CD4-positive, CD25-positive, alpha-beta regulatory T cell (primary cell): Measurements from ENCODE around the gene MORN4. TPM values are rescaled to one million over a fixed set of nuclear protein-coding genes. Genes with fewer than 3 reads are reported as not detected.
"Not testable (repeated sequence)": the region's sequence is repeated elsewhere in the genome, so short reads cannot be mapped to it uniquely, and the experiment has no call there.

Experiments used
- ATAC-seq, 2 donors: fragments of 150-1000 bp; cut with Tn5 transposase; one replicate each; pipeline ENCODE4 v1.10.0; 2021; ENCODE audit warnings: low read depth in 2 of 2, moderate number of reproducible peaks in 2 of 2, moderate library complexity in 1 of 2
- DNase-seq, 3 donors: peaks; one replicate each; pipeline versions ENCODE4 v3.0.0 to v3.0.0-alpha.2; 2012 to 2022; ENCODE audit warnings: mixed read lengths in 1 of 3
- H3K27ac ChIP-seq: one replicate; pipeline ENCODE4 v1.7.0; 2013; ENCODE audit warnings: mild to moderate bottlenecking, low read length; ENCODE audit not compliant: insufficient read depth, poor library complexity, severe bottlenecking
- H3K27me3 ChIP-seq: one replicate; pipeline ENCODE4 v1.7.0; 2013; ENCODE audit warnings: low read length; ENCODE audit not compliant: control insufficient read depth, insufficient read depth
- H3K36me3 ChIP-seq: one replicate; pipeline ENCODE4 v1.7.0; 2013; ENCODE audit warnings: mild to moderate bottlenecking, low read length, moderate library complexity; ENCODE audit not compliant: control insufficient read depth, insufficient read depth
- H3K4me1 ChIP-seq: 2 replicates; pipeline ENCODE4 v1.7.0; 2013; ENCODE audit warnings: mild to moderate bottlenecking, low read length; ENCODE audit not compliant: insufficient read depth, control insufficient read depth, poor library complexity, severe bottlenecking
- H3K4me3 ChIP-seq: one replicate; pipeline ENCODE4 v1.7.0; 2013; ENCODE audit warnings: low read depth, mild to moderate bottlenecking, low read length, moderate library complexity
- H3K9me3 ChIP-seq, 2 experiments: 1 replicate in 1 of 2; 2 replicates in 1 of 2; pipeline ENCODE4 v1.7.0; 2013; ENCODE audit warnings: low read length in 2 of 2, mild to moderate bottlenecking in 1 of 2, moderate library complexity in 1 of 2; ENCODE audit not compliant: control insufficient read depth in 2 of 2
- H3K27ac Mint-ChIP-seq, 3 donors: one replicate each; pipeline ENCODE4 v1.8.0; 2020 to 2022; ENCODE audit warnings: mild to moderate bottlenecking in 3 of 3, mixed read lengths in 3 of 3, moderate library complexity in 2 of 3
- H3K27me3 Mint-ChIP-seq: one replicate; pipeline ENCODE4 v1.8.0; 2022; ENCODE audit warnings: mild to moderate bottlenecking, mixed read lengths
- H3K36me3 Mint-ChIP-seq: one replicate; pipeline ENCODE4 v1.8.0; 2020; ENCODE audit warnings: mixed read lengths
- H3K4me1 Mint-ChIP-seq, 4 donors: one replicate each; pipeline ENCODE4 v1.8.0; 2020 to 2022; ENCODE audit warnings: mixed read lengths in 4 of 4, mild to moderate bottlenecking in 1 of 4
- H3K4me3 Mint-ChIP-seq, 4 donors: one replicate each; pipeline ENCODE4 v1.8.0; 2020 to 2022; ENCODE audit warnings: mild to moderate bottlenecking in 4 of 4, mixed read lengths in 4 of 4, moderate library complexity in 3 of 4
- H3K9me3 Mint-ChIP-seq, 7 donors: one replicate each; pipeline ENCODE4 v1.8.0; 2020 to 2022; ENCODE audit warnings: mixed read lengths in 7 of 7, mild to moderate bottlenecking in 3 of 7, moderate library complexity in 2 of 7
- polyA plus RNA-seq, 4 donors: library from polyadenylated mRNA; unstranded; fragments of 300-500 nt; fragmentation: Illumina TruSeq; gene quantifications; one replicate each; pipeline ENCODE4 v1.2.3, GENCODE V29; 2021
- total RNA-seq: library from RNA; stranded (reverse); gene quantifications from one replicate; pipeline ENCODE4 v1.2.3, GENCODE V29; 2022

MORN4 gene
- total and polyA plus RNA-seq, 5 donors from 2014 or later: 0.44 to 3.1 (median 1.5) TPM

- no peaks in the 10 kb centered on the region for H3K27me3 Mint-ChIP-seq
- no peak for ATAC-seq
- H3K9me3 ChIP-seq: no peaks in the 10 kb centered on the region
- no peak overlapping the region for H3K4me3 ChIP-seq
- H3K27me3 ChIP-seq: no peaks in the 10 kb centered on the region
- H3K9me3 Mint-ChIP-seq: no peaks in the 10 kb centered on the region
- no peak overlapping the region for H3K27ac Mint-ChIP-seq
- no peak for DNase-seq
- H3K4me3 Mint-ChIP-seq: no peak overlapping the region
- H3K36me3 Mint-ChIP-seq: peaks cover 40% of the 10 kb centered on the region
- peaks cover 50% of the 10 kb centered on the region for H3K36me3 ChIP-seq
- H3K27ac ChIP-seq: no peak overlapping the region
- peaks cover 0 to 2% (median 0%) of the 10 kb centered on the region in 4 donors for H3K4me1 Mint-ChIP-seq
- no peaks in the 10 kb centered on the region for H3K4me1 ChIP-seq
Observed at GRCh38 chr10:97667463-97667862, 34.2 kb upstream of the MORN4 start.

GRCh38 chr10:97666992-97667391, 33.7 kb upstream of the MORN4 start:
- no peaks in the 10 kb centered on the region for H3K9me3 Mint-ChIP-seq
- no peak overlapping the region for H3K27ac Mint-ChIP-seq
- H3K27me3 Mint-ChIP-seq: no peaks in the 10 kb centered on the region

GRCh38 chr10:97664282-97664850, 31.1 kb upstream of the MORN4 start:
- no peak for DNase-seq
- no peak overlapping the region for H3K27ac ChIP-seq
- H3K4me3 ChIP-seq: no peak overlapping the region
- Mint-ChIP-seq H3K27ac (no peak overlapping the region), H3K27me3 (no peaks in the 10 kb centered on the region), H3K4me3 (no peak overlapping the region), H3K36me3 (peaks cover 46% of the 10 kb centered on the region), H3K9me3 (no peaks in the 10 kb centered on the region), H3K4me1 (peaks cover 0 to 2% (median 0%) of the 10 kb centered on the region in 4 donors)
- peaks cover 50% of the 10 kb centered on the region for H3K36me3 ChIP-seq
- H3K27me3 ChIP-seq: no peaks in the 10 kb centered on the region
- H3K9me3 ChIP-seq: no peaks in the 10 kb centered on the region
- no peak for ATAC-seq
- no peaks in the 10 kb centered on the region for H3K4me1 ChIP-seq

More at GRCh38 chr10:97666992-97667391, 33.7 kb upstream of the MORN4 start:
- Histone ChIP-seq H3K9me3 (no peaks in the 10 kb centered on the region), H3K4me1 (no peaks in the 10 kb centered on the region), H3K27me3 (no peaks in the 10 kb centered on the region), H3K4me3 (no peak overlapping the region), H3K36me3 (peaks cover 51% of the 10 kb centered on the region), H3K27ac (no peak overlapping the region)
- Mint-ChIP-seq H3K4me3 (no peak overlapping the region), H3K36me3 (peaks cover 44% of the 10 kb centered on the region), H3K4me1 (peaks cover 0 to 2% (median 0%) of the 10 kb centered on the region in 4 donors)
- DNase-seq: no peak
- no peak for ATAC-seq

- Histone ChIP-seq H3K9me3 (no peaks in the 10 kb centered on the region), H3K27me3 (no peaks in the 10 kb centered on the region), H3K27ac (no peak overlapping the region), H3K4me1 (peaks cover 3% of the 10 kb centered on the region), H3K4me3 (no peak overlapping the region), H3K36me3 (peaks cover 50% of the 10 kb centered on the region)
- DNase-seq: no peak
- Mint-ChIP-seq H3K4me3 (no peak overlapping the region), H3K27me3 (no peaks in the 10 kb centered on the region), H3K9me3 (no peaks in the 10 kb centered on the region), H3K36me3 (peaks cover 55% of the 10 kb centered on the region), H3K27ac (peak overlapping the region in 1 of 3 donors; percentile 14), H3K4me1 (peaks cover 3 to 11% (median 8%) of the 10 kb centered on the region in 4 donors)
- no peak for ATAC-seq
Observed at GRCh38 chr10:97659589-97659988, 26.3 kb upstream of the MORN4 start.

- Mint-ChIP-seq H3K27me3 (no peaks in the 10 kb centered on the region), H3K36me3 (peaks cover 52% of the 10 kb centered on the region), H3K4me1 (peaks cover 5 to 17% (median 9%) of the 10 kb centered on the region in 4 donors), H3K4me3 (no peak overlapping the region), H3K9me3 (no peaks in the 10 kb centered on the region), H3K27ac (peak overlapping the region in 1 of 3 donors; percentile 31)
- Histone ChIP-seq H3K27ac (no peak overlapping the region), H3K36me3 (peaks cover 55% of the 10 kb centered on the region), H3K4me1 (peaks cover 3% of the 10 kb centered on the region), H3K4me3 (no peak overlapping the region), H3K27me3 (no peaks in the 10 kb centered on the region), H3K9me3 (no peaks in the 10 kb centered on the region)
- DNase-seq (no peak), ATAC-seq (no peak)
Observed at GRCh38 chr10:97656777-97657176, 23.5 kb upstream of the MORN4 start.

- no peak overlapping the region for H3K27ac ChIP-seq
- no peaks in the 10 kb centered on the region for H3K9me3 Mint-ChIP-seq
- no peaks in the 10 kb centered on the region for H3K9me3 ChIP-seq
- no peak overlapping the region for H3K27ac Mint-ChIP-seq
- peaks cover 34% of the 10 kb centered on the region for H3K36me3 Mint-ChIP-seq
- no peaks in the 10 kb centered on the region for H3K27me3 Mint-ChIP-seq
- ATAC-seq (no peak), DNase-seq (no peak)
- peaks cover 13% of the 10 kb centered on the region for H3K4me1 ChIP-seq
- H3K27me3 ChIP-seq: no peaks in the 10 kb centered on the region
- peaks cover 45% of the 10 kb centered on the region for H3K36me3 ChIP-seq
- no peak overlapping the region for H3K4me3 Mint-ChIP-seq
- H3K4me3 ChIP-seq: no peak overlapping the region
- peaks cover 11 to 26% (median 18%) of the 10 kb centered on the region in 4 donors for H3K4me1 Mint-ChIP-seq
Observed at GRCh38 chr10:97651773-97652172, 18.5 kb upstream of the MORN4 start.

GRCh38 chr10:97650726-97651125, 17.4 kb upstream of the MORN4 start:
- Mint-ChIP-seq H3K27ac (no peak overlapping the region), H3K36me3 (peaks cover 26% of the 10 kb centered on the region), H3K9me3 (no peaks in the 10 kb centered on the region), H3K4me1 (peaks cover 11 to 28% (median 20%) of the 10 kb centered on the region in 4 donors), H3K27me3 (no peaks in the 10 kb centered on the region), H3K4me3 (no peak overlapping the region)
- Histone ChIP-seq H3K27me3 (no peaks in the 10 kb centered on the region), H3K36me3 (peaks cover 37% of the 10 kb centered on the region), H3K4me1 (peaks cover 13% of the 10 kb centered on the region), H3K4me3 (no peak overlapping the region), H3K27ac (no peak overlapping the region), H3K9me3 (no peaks in the 10 kb centered on the region)
- DNase-seq (no peak), ATAC-seq (no peak)

- peaks cover 33% of the 10 kb centered on the region for H3K36me3 Mint-ChIP-seq
- peak overlapping the region in 3 of 4 donors; percentile 31 to 51 (median 49) for H3K4me3 Mint-ChIP-seq
- peak overlapping the region; percentile 69 for H3K4me3 ChIP-seq
Observed at GRCh38 chr10:97649405-97649750, 16.1 kb upstream of the MORN4 start.

More at GRCh38 chr10:97649405-97649750, 16.1 kb upstream of the MORN4 start:
- Histone ChIP-seq H3K36me3 (peaks cover 38% of the 10 kb centered on the region), H3K27ac (peak overlapping the region; percentile 73), H3K4me1 (peaks cover 13% of the 10 kb centered on the region)
- not testable (repeated sequence) for H3K9me3 Mint-ChIP-seq, H3K9me3 ChIP-seq, H3K27me3 ChIP-seq, H3K27me3 Mint-ChIP-seq, DNase-seq, ATAC-seq
- Mint-ChIP-seq H3K27ac (peak overlapping the region; percentile 86 to 94 (median 89)), H3K4me1 (peaks cover 11 to 32% (median 24%) of the 10 kb centered on the region in 4 donors)
